GM12878 (cell line): ENCODE data around the gene SHB. TPM values are rescaled to one million over a fixed set of nuclear protein-coding genes. Genes with fewer than 3 reads are reported as not detected.
A peak's percentile ranks its signal among the peaks of the same experiment; 100 is the strongest.

Source experiments
- ATAC-seq: fragments of 200-7000 bp; cut with Tn5 transposase; 3 replicates; pipeline ENCODE4 v1.9.1; 2020; ENCODE audit warnings: mild to moderate bottlenecking, moderate library complexity
- BruUV-seq: library from RNA; stranded (reverse); fragments of 400-500 nt; replicated peaks from 2 replicates; lab custom pipeline; 2021; lab: Mats Ljungman, UMichigan
- CTCF ChIA-PET: fragments of 300-600 bp; sonication (Branson Sonifier 250); formaldehyde crosslinking; extraction: SDS; loops from one replicate; lab custom pipeline; 2021; ENCODE audit warnings: inconsistent platforms; lab: Yijun Ruan, JAX
- POLR2A ChIA-PET: fragments of 350-600 bp; formaldehyde crosslinking; extraction: SDS; loops from one replicate; lab custom pipeline; 2021; ENCODE audit warnings: inconsistent platforms; lab: Charles Lee
- RAD21 ChIA-PET: fragments of 300-600 bp; sonication (Branson Sonifier 250); formaldehyde crosslinking; loops from one replicate; lab custom pipeline; 2023; ENCODE audit warnings: antibody characterized with exemption; ENCODE audit not compliant: unreplicated experiment; lab: Charles Lee
- SMC1A ChIA-PET: fragments of 300-600 bp; sonication (Branson Sonifier 250); formaldehyde crosslinking; loops from one replicate; lab custom pipeline; 2023; ENCODE audit not compliant: unreplicated experiment, uncharacterized antibody; lab: Charles Lee
- DNase-seq: peaks from one replicate; pipeline ENCODE4 v3.0.0-alpha.2; 2011; ENCODE audit warnings: low read depth, low spot score
- FAIRE-seq: peaks from 3 replicates; lab custom pipeline; 2011; peaks lifted over from hg19 to GRCh38; lab: Jason Lieb, UNC
- H2AFZ ChIP-seq: 2 replicates; pipeline ENCODE4 v1.6.0; 2011; ENCODE audit warnings: low read depth, low read length, control low read depth; ENCODE audit not compliant: control insufficient read depth
- H3K27ac ChIP-seq: 2 replicates; pipeline ENCODE4 v1.5.1; 2011; ENCODE audit warnings: control low read depth; ENCODE audit not compliant: control insufficient read depth, insufficient read depth
- H3K27me3 ChIP-seq, 2 experiments: replicated peaks in 1 of 2; 2 replicates each; pipeline versions ENCODE4 v1.6.0 to v1.6.1; 2011; ENCODE audit warnings: low read length in 1 of 2; ENCODE audit not compliant: control insufficient read depth in 2 of 2, insufficient read depth in 2 of 2
- H3K36me3 ChIP-seq, 2 experiments: 2 replicates each; pipeline ENCODE4 v1.5.1; 2011; ENCODE audit warnings: low read length in 1 of 2; ENCODE audit not compliant: control insufficient read depth in 2 of 2, insufficient read depth in 2 of 2
- H3K4me1 ChIP-seq: 2 replicates; pipeline ENCODE4 v1.6.1; 2011; ENCODE audit warnings: mild to moderate bottlenecking, low read length, moderate library complexity, mixed read lengths; ENCODE audit not compliant: control insufficient read depth, insufficient read depth
- H3K4me2 ChIP-seq: 2 replicates; pipeline ENCODE4 v1.6.0; 2011; ENCODE audit warnings: control low read depth; ENCODE audit not compliant: control insufficient read depth, insufficient read depth
- H3K4me3 ChIP-seq: fragments of 200-600 bp; sonication (generic); 2 replicates; pipeline ENCODE4 v1.5.1; 2016
- H3K79me2 ChIP-seq: 2 replicates; pipeline ENCODE4 v1.6.0; 2011; ENCODE audit warnings: low read length; ENCODE audit not compliant: control insufficient read depth, insufficient read depth
- H3K9ac ChIP-seq: 2 replicates; pipeline ENCODE4 v1.8.0; 2011; ENCODE audit warnings: low read length, control low read depth, mixed read lengths; ENCODE audit not compliant: control insufficient read depth, insufficient read depth
- H3K9me3 ChIP-seq: replicated peaks from 3 replicates; pipeline ENCODE4 v1.5.1; 2011; ENCODE audit warnings: mild to moderate bottlenecking, low read length; ENCODE audit not compliant: control insufficient read depth, insufficient read depth
- H4K20me1 ChIP-seq: 2 replicates; pipeline ENCODE4 v1.6.0; 2011; ENCODE audit not compliant: control insufficient read depth, insufficient read depth
- ASH2L ChIP-seq: fragments of 300-600, 200-600 bp; sonication (generic); IDR thresholded peaks from 2 replicates; pipeline ENCODE4 v1.6.1; 2017; ENCODE audit warnings: low read depth, mild to moderate bottlenecking, borderline replicate concordance
- EZH2 ChIP-seq: IDR thresholded peaks from 2 replicates; pipeline ENCODE4 v1.6.1; 2012; ENCODE audit warnings: low read depth, mild to moderate bottlenecking, control low read depth, inconsistent platforms, low read length, borderline replicate concordance; ENCODE audit not compliant: control insufficient read depth
- IRF3 ChIP-seq: fragments of 450-650 bp; IDR thresholded peaks from 2 replicates; pipeline ENCODE4 v1.6.1; 2014; ENCODE audit warnings: mild to moderate bottlenecking
- KLF5 ChIP-seq: fragments of 450-650 bp; IDR thresholded peaks from 2 replicates; pipeline ENCODE4 v1.6.1; 2014; ENCODE audit warnings: mild to moderate bottlenecking; ENCODE audit not compliant: partially characterized antibody
- LARP7 ChIP-seq: fragments of 450-650 bp; IDR thresholded peaks from 2 replicates; pipeline ENCODE4 v1.6.1; 2017; ENCODE audit warnings: mild to moderate bottlenecking
- MXI1 ChIP-seq: fragments of 150-350 bp; IDR thresholded peaks from 2 replicates; pipeline ENCODE4 v1.6.1; 2011; ENCODE audit warnings: low read depth, mild to moderate bottlenecking, inconsistent platforms, low read length, improper control_type of control experiment
- NR2C1 ChIP-seq: fragments of 450-650 bp; IDR thresholded peaks from 2 replicates; pipeline ENCODE4 v1.6.1; 2017; ENCODE audit warnings: antibody characterized with exemption, mild to moderate bottlenecking, moderate library complexity
- PAX5 ChIP-seq: IDR thresholded peaks from 2 replicates; pipeline ENCODE4 v1.6.1; 2011; ENCODE audit warnings: low read depth, low read length, borderline replicate concordance
- POLR2A ChIP-seq: IDR thresholded peaks from 2 replicates; pipeline ENCODE4 v1.6.1; 2011; ENCODE audit warnings: low read depth, mild to moderate bottlenecking, low read length
- RELA ChIP-seq: fragments of 450-650 bp; IDR thresholded peaks from 2 replicates; pipeline ENCODE4 v1.8.0; 2014; ENCODE audit warnings: borderline replicate concordance; ENCODE audit not compliant: partially characterized antibody
- SIN3A ChIP-seq: IDR thresholded peaks from 2 replicates; pipeline ENCODE4 v1.6.1; 2012; ENCODE audit warnings: low read depth, low read length, improper control_type of control experiment
- SMARCA5 ChIP-seq: fragments of 450-650 bp; IDR thresholded peaks from 2 replicates; pipeline ENCODE4 v1.6.1; 2017; ENCODE audit warnings: mild to moderate bottlenecking
- SP1 ChIP-seq: IDR thresholded peaks from one replicate; pipeline ENCODE4 v1.6.1; 2011; ENCODE audit warnings: low read depth, low read length
- SRF ChIP-seq, 2 experiments: IDR thresholded peaks; 2 replicates each; pipeline ENCODE4 v1.6.1; 2011; ENCODE audit warnings: low read depth in 2 of 2, low read length in 2 of 2, mild to moderate bottlenecking in 1 of 2, moderate library complexity in 1 of 2
- STAT1 ChIP-seq: fragments of 450-650 bp; conservative IDR thresholded peaks from 2 replicates; pipeline ENCODE4 v1.6.1; 2014; ENCODE audit warnings: antibody characterized with exemption, mild to moderate bottlenecking
- STAT3 ChIP-seq: IDR thresholded peaks from 2 replicates; pipeline ENCODE4 v1.6.1; 2011; ENCODE audit warnings: low read depth, low read length, improper control_type of control experiment
- SUZ12 ChIP-seq: fragments of 200-600 bp; sonication (generic); IDR thresholded peaks from one replicate; pipeline ENCODE4 v1.6.1; 2018; ENCODE audit warnings: antibody characterized with exemption, mild to moderate bottlenecking; ENCODE audit not compliant: unreplicated experiment
- TARDBP ChIP-seq: IDR thresholded peaks from 2 replicates; pipeline ENCODE4 v1.6.1; 2016; ENCODE audit warnings: borderline replicate concordance
- whole genome bisulfite sequencing: methylation state at CpG from one replicate; pipeline ENCODE4 v1.1.6; 2016; ENCODE audit warnings: low lambda C conversion rate; ENCODE audit not compliant: insufficient replicate concordance, insufficient coverage; ENCODE audit errors: missing lambda C conversion rate; 5-methylcytosine and 5-hydroxymethylcytosine counted together
- in situ Hi-C: fragments of 300-500 bp; cut with MboI; formaldehyde crosslinking; loops from 9 replicates; pipeline ENCODE4 v1.14.3; 2018; ENCODE audit warnings: mixed read lengths
- intact Hi-C: fragments of 100-400 bp; cut with micrococcal nuclease; formaldehyde crosslinking; loops from one replicate; pipeline ENCODE4 v1.14.2; 2022; ENCODE audit not compliant: unreplicated experiment
- polyA plus RNA-seq, 11 experiments: library from polyadenylated mRNA; depleted of rRNA in 4 of 11; unstranded in 6 of 11; stranded (reverse) in 5 of 11; fragments of >200 nt; fragmentation: Nextera tagmentation in 4 of 11; fragmentation: Illumina TruSeq in 1 of 11; extraction: Ambion mirVana in 4 of 11; extraction: Trizol in 1 of 11; gene quantifications; 1 replicate in 1 of 11; 2 replicates in 10 of 11; pipeline versions ENCODE4 v1.2.1 to v1.2.3, GENCODE V29; 2011 to 2016; ENCODE audit warnings: inconsistent platforms in 2 of 11, missing spikeins in 2 of 11, low read depth in 1 of 11
- total RNA-seq, 4 experiments: library from RNA; depleted of rRNA in 3 of 4; stranded (reverse); fragments of >200 nt in 3 of 4; fragmentation: Illumina TruSeq in 1 of 4; extraction: Trizol in 1 of 4; gene quantifications; 2 replicates each; pipeline versions ENCODE4 v1.2.1 to v1.2.3, GENCODE V29; 2013 to 2021

The SHB gene
- total and polyA plus RNA-seq, 10 of the 15 experiments (the other 5 are each of a cell fraction or from before 2014, with no cell fraction given) = 0.29 to 6.2 (median 1.3) TPM

- peak; percentile 30; the same call in 1 of the 2 replicates for TF ChIP-seq PAX5
- TF ChIP-seq LARP7 = no peak
- ChIA-PET SMC1A (interaction anchor here (0.8 to 4.9 kb wide), 5 partner anchors 12 to 151 kb away, joined by 3 to 39 read pairs (median 3); no protein-coding TSS in a partner anchor), POLR2A (no interaction called here), RAD21 (interaction anchor here (1.1 kb wide), 1 partner anchor 67 kb away, joined by 4 read pairs; no protein-coding TSS in a partner anchor), CTCF (interaction anchor here (1.3 to 1.4 kb wide), 2 partner anchors 96 to 151 kb away, joined by 4 to 7 read pairs; no protein-coding TSS in a partner anchor)
- no peaks in the 10 kb centered on the region for H3K79me2 ChIP-seq
- no peaks in the 10 kb centered on the region for H3K36me3 ChIP-seq
- H3K27ac ChIP-seq = no peak overlapping the region
- H2AFZ ChIP-seq = no peak overlapping the region
- in situ Hi-C loops = no loop called here
- DNase-seq (no peak), ATAC-seq (no peak), FAIRE-seq (no peak)
- peak overlapping the region; percentile 36 for H3K4me2 ChIP-seq
- no TSS peak for BruUV-seq
- H3K4me1 ChIP-seq = peaks cover 50% of the 10 kb centered on the region
- 66% methylated on average over 4 of the region's 4 CpGs for WGBS
- intact Hi-C loops = loop anchor here (5.0 to 10.0 kb wide), 3 partner anchors 52 to 600 kb away; partner anchors contain the start of gene ZBTB5
- H4K20me1 ChIP-seq = no peaks in the 10 kb centered on the region
- H3K27me3 ChIP-seq = peaks cover 0 to 9% of the 10 kb centered on the region in 2 experiments; a peak in 3 of 4 replicates
- no peaks in the 10 kb centered on the region for H3K9me3 ChIP-seq
- peak overlapping the region; percentile 22 for H3K4me3 ChIP-seq
- no peak overlapping the region for H3K9ac ChIP-seq
These were observed 4.1 kb downstream of the SHB start for GRCh38 chr9:38064842-38065368.

- Histone ChIP-seq H3K9ac (no peak overlapping the region), H2AFZ (no peak overlapping the region), H3K79me2 (no peaks in the 10 kb centered on the region), H3K36me3 (no peaks in the 10 kb centered on the region), H3K27me3 (peaks cover 0 to 9% of the 10 kb centered on the region in 2 experiments; a peak in 2 of 4 replicates), H3K9me3 (no peaks in the 10 kb centered on the region), H3K4me2 (no peak overlapping the region), H3K4me3 (no peak overlapping the region), H4K20me1 (no peaks in the 10 kb centered on the region), H3K4me1 (peaks cover 50% of the 10 kb centered on the region), H3K27ac (no peak overlapping the region)
- in situ Hi-C loops = no loop called here
- FAIRE-seq (no peak), ATAC-seq (no peak), DNase-seq (no peak)
- SMC1A ChIA-PET = interaction anchor here (0.6 to 4.9 kb wide), 14 partner anchors 10 to 160 kb away, joined by 3 to 39 read pairs (median 4); no protein-coding TSS in a partner anchor
- intact Hi-C loops = loop anchor here (10.0 kb wide), 2 partner anchors 319 to 599 kb away; partner anchors contain the start of gene ZBTB5
- RAD21 ChIA-PET = interaction anchor here (0.8 to 3.3 kb wide), 8 partner anchors 9 to 160 kb away, joined by 3 to 23 read pairs (median 4); no protein-coding TSS in a partner anchor
- POLR2A ChIA-PET = interaction anchor here (0.7 to 1.1 kb wide), 4 partner anchors 65 to 945 kb away, joined by 3 to 4 read pairs (median 4); no protein-coding TSS in a partner anchor
- WGBS = 68% methylated on average over 2 of the region's 2 CpGs
- CTCF ChIA-PET = interaction anchor here (0.8 to 2.3 kb wide), 8 partner anchors 9 to 148 kb away, joined by 3 to 6 read pairs (median 3); no protein-coding TSS in a partner anchor
- BruUV-seq = no TSS peak
- TF ChIP-seq MXI1 (no peak), SIN3A (no peak), ASH2L (no peak), IRF3 (no peak), EZH2 (no peak), SP1 (no peak), SMARCA5 (no peak), STAT1 (no peak), KLF5 (no peak), RELA (no peak), SRF (IDR thresholded peaks at IDR 0.05; ENCODE audit: low read depth in 2 of 2, low read length in 2 of 2) (no peak), NR2C1 (no peak), POLR2A (no peak), TARDBP (no peak), STAT3 (no peak), LARP7 (no peak), SUZ12 (no peak)
These were observed 5.7 kb downstream of the SHB start for GRCh38 chr9:38063363-38063707.
